Measurements from ENCODE around the gene ATRX.

- TF ChIP-seq POLR2AphosphoS5 (IDR thresholded peaks at IDR 0.05) = no peak
- no peak for TF ChIP-seq CTCF (IDR thresholded peaks at IDR 0.05)
- TF ChIP-seq POLR2A (IDR thresholded peaks at IDR 0.05) = no peak
Measured at GRCh38 chrX:77493677-77494553, 292.1 kb downstream of the ATRX start.
